ENCODE data around the gene P2RY11.

Gene P2RY11

GRCh38 chr19:10093295-10094186 is 18.0 kb upstream of the P2RY11 start:
- no peak for DNase-seq

GRCh38 chr19:10095622-10095947 is 15.9 kb upstream of the P2RY11 start:
- DNase-seq, result no peak

- DNase-seq, result peak; percentile 84 to 89
These were observed 15.4 kb upstream of the P2RY11 start for GRCh38 chr19:10095948-10096614.

GRCh38 chr19:10096615-10096963 is 14.9 kb upstream of the P2RY11 start:
- no peak for DNase-seq

GRCh38 chr19:10100163-10100785 is 11.2 kb upstream of the P2RY11 start:
- no peak for DNase-seq

GRCh38 chr19:10102787-10103236 is 8.7 kb upstream of the P2RY11 start:
- no peak for DNase-seq

GRCh38 chr19:10104130-10104513 is 7.4 kb upstream of the P2RY11 start:
- DNase-seq, result no peak

- peak; percentile 76 to 82 for DNase-seq
These were observed 6.6 kb upstream of the P2RY11 start for GRCh38 chr19:10104665-10105508.

- peak; percentile 83 to 88 for DNase-seq
These were observed 5.9 kb upstream of the P2RY11 start for GRCh38 chr19:10105509-10106099.

GRCh38 chr19:10106100-10106936 is 5.2 kb upstream of the P2RY11 start, which contains the start of gene PPAN:
Gene PPAN, plus strand, starts transcription at chr19:10106362. Its CDS starts 33 bp downstream, at chr19:10106395.
- peak; percentile 95 to 98 for DNase-seq

- DNase-seq, result no peak
These were observed 4.2 kb upstream of the P2RY11 start for GRCh38 chr19:10107254-10107653.

- no peak for DNase-seq
These were observed 3.6 kb upstream of the P2RY11 start for GRCh38 chr19:10107817-10108367.

- no peak for DNase-seq
These were observed 2.0 kb upstream of the P2RY11 start for GRCh38 chr19:10109528-10109927.

- DNase-seq, result no peak
These were observed 1.2 kb upstream of the P2RY11 start for GRCh38 chr19:10110076-10110971.

- no peak for DNase-seq
These were observed 548 bp upstream of the P2RY11 start for GRCh38 chr19:10110972-10111317.

GRCh38 chr19:10112037-10112761 is 706 bp downstream of the P2RY11 start:
- peak; percentile 47 to 48 for DNase-seq

- peak; percentile 70 to 72 for DNase-seq
These were observed 1.6 kb downstream of the P2RY11 start for GRCh38 chr19:10112895-10113591.

GRCh38 chr19:10113592-10113963 is 2.1 kb downstream of the P2RY11 start:
- no peak for DNase-seq

Measured in activated CD4-positive, alpha-beta T cell treated with anti-CD3 and anti-CD28 coated beads for 4 hours (primary cell).